ENCODE data around the gene CCL3.
A peak's percentile ranks its signal among the peaks of the same experiment; 100 is the strongest.
"Not testable (repeated sequence)": the region's sequence is repeated elsewhere in the genome, so short reads cannot be mapped to it uniquely, and the experiment has no call there.

- TF ChIP-seq POLR2A (IDR thresholded peaks at IDR 0.05; ENCODE audit: low read depth, low read length); POLR2AphosphoS5 (IDR thresholded peaks at IDR 0.05; ENCODE audit: low read depth, low read length); TAF1 (IDR thresholded peaks at IDR 0.05; ENCODE audit: low read depth, low read length); PAX5 (IDR thresholded peaks at IDR 0.05; ENCODE audit: insufficient read depth, low read length, severe bottlenecking): not testable (repeated sequence)
- TF ChIP-seq SPI1 (IDR thresholded peaks at IDR 0.05; ENCODE audit: low read depth, low read length): peak; percentile 88
These were observed 13.5 kb upstream of the CCL3 start, which contains the start of gene CCL4 for GRCh38 chr17:36103401-36103975.

Data from GM12891 (cell line).